GM23338 (cell line): ENCODE measurements around the gene MYL5. TPM values are rescaled to one million over a fixed set of nuclear protein-coding genes. Genes with fewer than 3 reads are reported as not detected.

Experiments
- ATAC-seq: fragments of 200-7000 bp; cut with Tn5 transposase; 3 replicates; pipeline ENCODE4 v1.9.1; 2020
- DNase-seq: peaks from one replicate; pipeline ENCODE4 v3.0.0-alpha.2; 2015; ENCODE audit warnings: low spot score
- H2AFZ ChIP-seq: fragments of 200-600 bp; sonication (generic); 2 replicates; pipeline ENCODE4 v1.8.0; 2016; ENCODE audit warnings: antibody characterized with exemption, mild to moderate bottlenecking, moderate library complexity
- H3F3A ChIP-seq: fragments of 200-600 bp; sonication (generic); replicated peaks from 2 replicates; pipeline ENCODE4 v1.8.0; 2017; ENCODE audit warnings: antibody characterized with exemption, mixed run types, low read depth
- H3K27ac ChIP-seq: fragments of 200-600 bp; sonication (generic); 2 replicates; pipeline ENCODE4 v1.6.1; 2016; ENCODE audit warnings: low read depth
- H3K27me3 ChIP-seq: fragments of 200-600 bp; sonication (generic); 2 replicates; pipeline ENCODE4 v1.8.0; 2016; ENCODE audit warnings: mild to moderate bottlenecking, mixed run types, moderate library complexity; ENCODE audit not compliant: insufficient read depth
- H3K36me3 ChIP-seq: fragments of 200-600 bp; sonication (generic); 2 replicates; pipeline ENCODE4 v1.8.0; 2016; ENCODE audit warnings: mild to moderate bottlenecking; ENCODE audit not compliant: insufficient read depth
- H3K4me1 ChIP-seq: fragments of 200-600 bp; sonication (generic); 2 replicates; pipeline ENCODE4 v1.8.0; 2016; ENCODE audit warnings: mild to moderate bottlenecking, moderate library complexity; ENCODE audit not compliant: insufficient read depth
- H3K4me2 ChIP-seq: fragments of 200-600 bp; sonication (generic); 2 replicates; pipeline ENCODE4 v1.7.1; 2017; ENCODE audit warnings: mixed run types
- H3K4me3 ChIP-seq: fragments of 200-600 bp; sonication (generic); 2 replicates; pipeline ENCODE4 v1.6.1; 2016; ENCODE audit warnings: mixed run types
- H3K79me2 ChIP-seq: fragments of 200-600 bp; sonication (generic); replicated peaks from 2 replicates; pipeline ENCODE4 v1.8.0; 2017; ENCODE audit warnings: mild to moderate bottlenecking; ENCODE audit not compliant: insufficient read depth
- H3K9me2 ChIP-seq: fragments of 200-600 bp; sonication (generic); 2 replicates; pipeline ENCODE4 v1.8.0; 2017; ENCODE audit not compliant: insufficient read depth
- H4K20me1 ChIP-seq: fragments of 200-600 bp; sonication (generic); replicated peaks from 2 replicates; pipeline ENCODE4 v1.8.0; 2017; ENCODE audit warnings: mild to moderate bottlenecking; ENCODE audit not compliant: insufficient read depth
- H3K27ac Mint-ChIP-seq: 2 replicates; pipeline ENCODE4 v1.8.0; 2020; ENCODE audit warnings: inconsistent platforms, mild to moderate bottlenecking, moderate library complexity, mixed read lengths
- H3K27me3 Mint-ChIP-seq: 3 replicates; pipeline ENCODE4 v1.8.0; 2022; ENCODE audit warnings: low read depth, mild to moderate bottlenecking, moderate library complexity, mixed read lengths, inconsistent platforms; ENCODE audit not compliant: insufficient read depth, poor library complexity
- H3K36me3 Mint-ChIP-seq: 3 replicates; pipeline ENCODE4 v1.8.0; 2021; ENCODE audit warnings: low read depth, mild to moderate bottlenecking, inconsistent platforms, moderate library complexity, mixed read lengths
- H3K4me1 Mint-ChIP-seq: 3 replicates; pipeline ENCODE4 v1.8.0; 2020; ENCODE audit warnings: mild to moderate bottlenecking, inconsistent platforms, mixed read lengths
- H3K4me3 Mint-ChIP-seq: 3 replicates; pipeline ENCODE4 v1.8.0; 2021; ENCODE audit warnings: moderate library complexity, mild to moderate bottlenecking, inconsistent platforms, mixed read lengths
- H3K9me3 Mint-ChIP-seq: 3 replicates; pipeline ENCODE4 v1.8.0; 2020; ENCODE audit warnings: moderate library complexity, mild to moderate bottlenecking, inconsistent platforms, mixed read lengths
- NANOG ChIP-seq: IDR thresholded peaks from 2 replicates; pipeline ENCODE4 v1.6.1; 2016; ENCODE audit warnings: antibody characterized with exemption, borderline replicate concordance
- STAT1 ChIP-seq: IDR thresholded peaks from one replicate; pipeline ENCODE4 v1.6.1; 2016; ENCODE audit warnings: antibody characterized with exemption; ENCODE audit not compliant: unreplicated experiment
- polyA plus RNA-seq: library from polyadenylated mRNA; unstranded; fragments of >200 nt; fragmentation: Nextera tagmentation; extraction: Ambion mirVana; gene quantifications from 2 replicates; pipeline ENCODE4 v1.2.1, GENCODE V29; 2016
- total RNA-seq: library from RNA; depleted of rRNA; stranded (reverse); fragments of >200 nt; shearing (Covaris generic); gene quantifications from 2 replicates; pipeline ENCODE4 v1.2.3, GENCODE V29; 2014
- TF ChIP-seq, protein P1 (sequence below): IDR thresholded peaks from 2 replicates; pipeline ENCODE4 v1.6.1; 2016; ENCODE audit warnings: antibody characterized with exemption

MYL5 gene
- total and polyA plus RNA-seq, 2 experiments from 2014 or later = 3.0 to 4.4 TPM

DNA sequence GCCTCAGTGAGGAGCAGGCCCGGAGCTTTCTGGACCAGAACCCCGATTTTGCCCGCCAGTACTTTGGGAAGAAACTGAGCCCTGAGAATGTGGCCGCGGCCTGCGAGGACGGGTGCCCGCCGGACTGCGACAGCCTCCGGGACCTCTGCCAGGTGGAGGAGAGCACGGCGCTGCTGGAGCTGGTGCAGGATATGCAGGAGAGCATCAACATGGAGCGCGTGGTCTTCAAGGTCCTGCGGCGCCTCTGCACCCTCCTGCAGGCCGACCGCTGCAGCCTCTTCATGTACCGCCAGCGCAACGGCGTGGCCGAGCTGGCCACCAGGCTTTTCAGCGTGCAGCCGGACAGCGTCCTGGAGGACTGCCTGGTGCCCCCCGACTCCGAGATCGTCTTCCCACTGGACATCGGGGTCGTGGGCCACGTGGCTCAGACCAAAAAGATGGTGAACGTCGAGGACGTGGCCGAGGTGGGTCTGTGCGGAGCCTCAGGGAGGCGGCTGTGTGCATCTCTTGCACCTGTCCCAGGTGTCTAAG lies 48.6 kb upstream of the MYL5 start:
- peak overlapping the region; percentile 44; the same call in 1 of the 2 replicates for H3K27ac Mint-ChIP-seq
- H3K4me3 Mint-ChIP-seq = no peak overlapping the region
- no peak for ATAC-seq
- peaks cover 10% of the 10 kb centered on the region for H3K4me1 Mint-ChIP-seq
- H3K4me3 ChIP-seq = no peak overlapping the region
- no peak overlapping the region for H3K27ac ChIP-seq
- no peaks in the 10 kb centered on the region for H3K9me2 ChIP-seq
- no peaks in the 10 kb centered on the region; the same call in 2 of the 3 replicates for H3K36me3 Mint-ChIP-seq
- H3F3A ChIP-seq = no peaks in the 10 kb centered on the region
- no peak overlapping the region for H3K4me2 ChIP-seq
- H3K9me3 Mint-ChIP-seq = peaks cover under 1% of the 10 kb centered on the region; the same call in 1 of the 3 replicates
- TF ChIP-seq, protein P1, sequence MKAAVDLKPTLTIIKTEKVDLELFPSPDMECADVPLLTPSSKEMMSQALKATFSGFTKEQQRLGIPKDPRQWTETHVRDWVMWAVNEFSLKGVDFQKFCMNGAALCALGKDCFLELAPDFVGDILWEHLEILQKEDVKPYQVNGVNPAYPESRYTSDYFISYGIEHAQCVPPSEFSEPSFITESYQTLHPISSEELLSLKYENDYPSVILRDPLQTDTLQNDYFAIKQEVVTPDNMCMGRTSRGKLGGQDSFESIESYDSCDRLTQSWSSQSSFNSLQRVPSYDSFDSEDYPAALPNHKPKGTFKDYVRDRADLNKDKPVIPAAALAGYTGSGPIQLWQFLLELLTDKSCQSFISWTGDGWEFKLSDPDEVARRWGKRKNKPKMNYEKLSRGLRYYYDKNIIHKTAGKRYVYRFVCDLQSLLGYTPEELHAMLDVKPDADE = no peak
- TF ChIP-seq STAT1 (no peak), NANOG (no peak)
- no peaks in the 10 kb centered on the region for H3K36me3 ChIP-seq
- peaks cover 12% of the 10 kb centered on the region for H3K27me3 Mint-ChIP-seq
- H2AFZ ChIP-seq = peak overlapping the region; percentile 76
- H4K20me1 ChIP-seq = no peaks in the 10 kb centered on the region
- H3K4me1 ChIP-seq = no peaks in the 10 kb centered on the region; the same call in 1 of the 2 replicates
- no peaks in the 10 kb centered on the region for H3K27me3 ChIP-seq
- no peaks in the 10 kb centered on the region for H3K79me2 ChIP-seq
- DNase-seq = no peak

DNA sequence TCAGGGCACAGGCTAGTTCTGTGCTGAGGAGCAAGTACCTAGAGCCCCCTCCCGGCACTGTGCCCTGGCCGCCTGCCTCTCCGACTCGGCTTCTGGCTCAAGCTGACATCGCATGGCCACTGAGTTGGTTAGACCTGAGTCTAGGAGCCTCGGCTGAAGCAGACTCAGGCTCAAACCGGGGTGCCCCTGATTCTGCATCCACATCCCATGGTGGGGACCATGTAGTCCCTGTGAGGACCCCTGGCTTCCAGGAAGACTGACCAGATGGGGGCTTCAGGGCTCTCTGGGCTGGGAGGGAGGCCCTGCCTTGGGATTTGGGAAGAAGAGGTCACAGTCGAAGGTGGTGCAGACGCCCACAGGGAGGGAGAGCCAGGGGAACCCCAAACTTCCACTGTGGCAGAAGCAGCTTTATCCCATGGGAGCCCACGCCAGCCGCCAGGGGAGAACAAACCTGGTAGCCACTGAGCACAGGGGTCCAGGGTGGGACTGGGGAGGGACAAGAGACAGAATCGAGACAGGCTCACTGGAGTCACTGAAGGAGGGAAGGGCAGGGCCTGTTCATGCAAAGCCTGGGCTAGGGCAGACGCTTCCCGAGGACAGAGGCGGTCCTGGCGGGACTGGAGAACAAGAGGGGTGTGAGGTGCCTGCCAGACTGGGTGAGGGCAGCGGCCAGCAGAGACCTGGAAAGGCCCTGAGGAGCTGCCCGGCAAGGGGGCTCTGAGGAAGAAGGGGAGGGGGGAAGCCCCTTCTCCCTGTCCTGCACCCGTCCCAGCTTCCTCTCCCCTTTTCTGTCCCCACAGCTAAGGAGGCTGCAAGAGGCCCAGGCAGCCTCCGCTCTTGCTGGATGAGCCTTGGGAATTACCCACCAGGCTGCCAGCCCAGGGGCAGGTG lies 47.9 kb upstream of the MYL5 start:
- peaks cover 8% of the 10 kb centered on the region for H3K9me3 Mint-ChIP-seq
- Histone ChIP-seq H3K4me3 (no peak overlapping the region), H3K79me2 (no peaks in the 10 kb centered on the region), H3K27ac (no peak overlapping the region), H3K4me1 (no peaks in the 10 kb centered on the region; the same call in 1 of the 2 replicates), H3K36me3 (no peaks in the 10 kb centered on the region), H4K20me1 (no peaks in the 10 kb centered on the region), H3K4me2 (no peak overlapping the region), H3K27me3 (no peaks in the 10 kb centered on the region), H2AFZ (no peak overlapping the region), H3F3A (no peaks in the 10 kb centered on the region), H3K9me2 (no peaks in the 10 kb centered on the region)
- H3K4me1 Mint-ChIP-seq = peaks cover 10% of the 10 kb centered on the region
- no peak overlapping the region for H3K4me3 Mint-ChIP-seq
- TF ChIP-seq STAT1 = no peak
- TF ChIP-seq, protein P1 = no peak
- H3K27me3 Mint-ChIP-seq = peaks cover 19% of the 10 kb centered on the region
- no peak overlapping the region for H3K27ac Mint-ChIP-seq
- ATAC-seq = no peak
- DNase-seq = no peak
- peaks cover 1% of the 10 kb centered on the region; the same call in 1 of the 3 replicates for H3K36me3 Mint-ChIP-seq
